ENCODE results near the gene KDM2B.

DNA sequence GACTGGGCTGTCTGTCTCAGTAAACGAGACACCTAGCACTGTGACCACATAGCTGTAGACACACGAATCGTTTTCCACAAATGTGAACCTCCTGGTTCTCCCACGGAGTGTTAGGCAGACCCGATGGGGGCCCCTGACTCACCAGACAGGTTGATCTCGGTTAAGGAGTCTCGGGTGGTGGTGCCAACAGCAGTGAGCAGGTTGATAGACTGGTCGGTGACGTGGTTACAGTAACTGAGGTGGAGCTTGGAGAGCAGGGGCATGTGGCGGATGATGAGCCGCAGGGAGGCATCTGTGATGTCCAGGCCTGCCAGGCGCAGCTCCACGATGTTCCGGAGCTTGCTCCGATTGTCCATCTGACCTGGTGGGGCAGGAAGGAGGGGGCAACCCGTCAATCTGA, 141.1 kb downstream of the KDM2B start:
- TF ChIP-seq, protein P1, sequence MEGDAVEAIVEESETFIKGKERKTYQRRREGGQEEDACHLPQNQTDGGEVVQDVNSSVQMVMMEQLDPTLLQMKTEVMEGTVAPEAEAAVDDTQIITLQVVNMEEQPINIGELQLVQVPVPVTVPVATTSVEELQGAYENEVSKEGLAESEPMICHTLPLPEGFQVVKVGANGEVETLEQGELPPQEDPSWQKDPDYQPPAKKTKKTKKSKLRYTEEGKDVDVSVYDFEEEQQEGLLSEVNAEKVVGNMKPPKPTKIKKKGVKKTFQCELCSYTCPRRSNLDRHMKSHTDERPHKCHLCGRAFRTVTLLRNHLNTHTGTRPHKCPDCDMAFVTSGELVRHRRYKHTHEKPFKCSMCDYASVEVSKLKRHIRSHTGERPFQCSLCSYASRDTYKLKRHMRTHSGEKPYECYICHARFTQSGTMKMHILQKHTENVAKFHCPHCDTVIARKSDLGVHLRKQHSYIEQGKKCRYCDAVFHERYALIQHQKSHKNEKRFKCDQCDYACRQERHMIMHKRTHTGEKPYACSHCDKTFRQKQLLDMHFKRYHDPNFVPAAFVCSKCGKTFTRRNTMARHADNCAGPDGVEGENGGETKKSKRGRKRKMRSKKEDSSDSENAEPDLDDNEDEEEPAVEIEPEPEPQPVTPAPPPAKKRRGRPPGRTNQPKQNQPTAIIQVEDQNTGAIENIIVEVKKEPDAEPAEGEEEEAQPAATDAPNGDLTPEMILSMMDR (IDR thresholded peaks at IDR 0.05): no peak
- no peak for TF ChIP-seq POLR2A (IDR thresholded peaks at IDR 0.05)

Data from prostate gland (tissue), 2 donors.